ENCODE results near the gene DOCK1.

- no peak for TF ChIP-seq GATA2 (IDR thresholded peaks at IDR 0.05; ENCODE audit: low read depth, low read length)
- TF ChIP-seq GATA3 (IDR thresholded peaks at IDR 0.05; ENCODE audit: low read depth, low read length), result no peak
These were observed 27.3 kb downstream of the DOCK1 start for GRCh38 chr10:126932516-126932915.
